ENCODE results near the gene TMIE. TPM values are rescaled to one million over a fixed set of nuclear protein-coding genes. Genes with fewer than 3 reads are reported as not detected.
"Not testable (repeated sequence)": the region's sequence is repeated elsewhere in the genome, so short reads cannot be mapped to it uniquely, and the experiment has no call there.

Gene TMIE
- total RNA-seq, 1 experiment from 2014 or later: not detected

- no peak for DNase-seq (ENCODE audit: low read depth)
Measured at GRCh38 chr3:46722443-46722842, 21.3 kb downstream of the TMIE start.

GRCh38 chr3:46724424-46724823 lies 23.2 kb downstream of the TMIE start:
- no peak for DNase-seq (ENCODE audit: low read depth)

GRCh38 chr3:46725621-46726314 lies 24.6 kb downstream of the TMIE start:
- DNase-seq (ENCODE audit: low read depth): peak; percentile 56

- no peak for DNase-seq (ENCODE audit: low read depth)
Measured at GRCh38 chr3:46729038-46729437, 27.8 kb downstream of the TMIE start.

GRCh38 chr3:46730819-46731218 lies 29.6 kb downstream of the TMIE start:
- DNase-seq (ENCODE audit: low read depth): no peak

- no peak for DNase-seq (ENCODE audit: low read depth)
Measured at GRCh38 chr3:46731795-46732194, 30.6 kb downstream of the TMIE start.

- DNase-seq (ENCODE audit: low read depth): peak; percentile 8
Measured at GRCh38 chr3:46733026-46733800, 32.0 kb downstream of the TMIE start.

GRCh38 chr3:46734773-46735172 lies 33.6 kb downstream of the TMIE start:
- DNase-seq (ENCODE audit: low read depth): no peak

- DNase-seq (ENCODE audit: low read depth): no peak
Measured at GRCh38 chr3:46736006-46736872, 35.0 kb downstream of the TMIE start.

- DNase-seq (ENCODE audit: low read depth): peak; percentile 2
Measured at GRCh38 chr3:46737329-46737731, 36.1 kb downstream of the TMIE start.

GRCh38 chr3:46739565-46739964 lies 38.4 kb downstream of the TMIE start:
- not testable (repeated sequence) for DNase-seq (ENCODE audit: low read depth)

GRCh38 chr3:46742992-46743585 lies 41.9 kb downstream of the TMIE start:
- DNase-seq (ENCODE audit: low read depth): no peak

GRCh38 chr3:46746711-46747110 lies 45.5 kb downstream of the TMIE start:
- no peak for DNase-seq (ENCODE audit: low read depth)

GRCh38 chr3:46748170-46748569 lies 47.0 kb downstream of the TMIE start:
- DNase-seq (ENCODE audit: low read depth): no peak

GRCh38 chr3:46749129-46749528 lies 47.9 kb downstream of the TMIE start:
- no peak for DNase-seq (ENCODE audit: low read depth)

GRCh38 chr3:46750555-46751038 lies 49.4 kb downstream of the TMIE start:
- DNase-seq (ENCODE audit: low read depth): no peak

- not testable (repeated sequence) for DNase-seq (ENCODE audit: low read depth)
Measured at GRCh38 chr3:46753127-46753526, 51.9 kb downstream of the TMIE start.

- no peak for DNase-seq (ENCODE audit: low read depth)
Measured at GRCh38 chr3:46755646-46756045, 54.5 kb downstream of the TMIE start.

- no peak for DNase-seq (ENCODE audit: low read depth)
Measured at GRCh38 chr3:46756642-46757041, 55.5 kb downstream of the TMIE start.

GRCh38 chr3:46759239-46760167 lies 58.3 kb downstream of the TMIE start:
- DNase-seq (ENCODE audit: low read depth): no peak
